ENCODE measurements around the gene FAM240B.

FAM240B gene

GRCh38 chr9:38670542-38671371 is 49.2 kb downstream of the FAM240B start:
- DNase-seq (ENCODE audit: low read depth in 2 of 2), result no peak

GRCh38 chr9:38668791-38669466 is 51.0 kb downstream of the FAM240B start:
- no peak for DNase-seq (ENCODE audit: low read depth in 2 of 2)

GRCh38 chr9:38662763-38663593 is 57.0 kb downstream of the FAM240B start:
- no peak for DNase-seq (ENCODE audit: low read depth in 2 of 2)

- DNase-seq (ENCODE audit: low read depth in 2 of 2), result no peak
Observed at GRCh38 chr9:38659538-38659937, 60.4 kb downstream of the FAM240B start.

- DNase-seq (ENCODE audit: low read depth in 2 of 2), result no peak
Observed at GRCh38 chr9:38656896-38657295, 63.0 kb downstream of the FAM240B start.

GRCh38 chr9:38652486-38652885 is 67.4 kb downstream of the FAM240B start:
- no peak for DNase-seq (ENCODE audit: low read depth in 2 of 2)

GRCh38 chr9:38652044-38652443 is 67.9 kb downstream of the FAM240B start:
- DNase-seq (ENCODE audit: low read depth in 2 of 2), result no peak

- no peak for DNase-seq (ENCODE audit: low read depth in 2 of 2)
Observed at GRCh38 chr9:38651400-38652042, 68.4 kb downstream of the FAM240B start.

- no peak for DNase-seq (ENCODE audit: low read depth in 2 of 2)
Observed at GRCh38 chr9:38650564-38650963, 69.4 kb downstream of the FAM240B start.

- DNase-seq (ENCODE audit: low read depth in 2 of 2), result no peak
Observed at GRCh38 chr9:38649731-38650363, 70.1 kb downstream of the FAM240B start.

- no peak for DNase-seq (ENCODE audit: low read depth in 2 of 2)
Observed at GRCh38 chr9:38644601-38645000, 75.3 kb downstream of the FAM240B start.
